ENCODE results near the gene CCDC14.
A peak's percentile ranks its signal among the peaks of the same experiment; 100 is the strongest.
"Not testable (repeated sequence)": the region's sequence is repeated elsewhere in the genome, so short reads cannot be mapped to it uniquely, and the experiment has no call there.

Gene CCDC14

GRCh38 chr3:123964793-123965192 is 3.8 kb upstream of the CCDC14 start:
- not testable (repeated sequence) for DNase-seq (ENCODE audit: low spot score)

- DNase-seq (ENCODE audit: low spot score), result no peak
These were observed 453 bp upstream of the CCDC14 start for GRCh38 chr3:123961508-123961856.

- no peak for DNase-seq (ENCODE audit: low spot score)
These were observed 7.3 kb downstream of the CCDC14 start for GRCh38 chr3:123953735-123954134.

- DNase-seq (ENCODE audit: low spot score), result no peak
These were observed 8.0 kb downstream of the CCDC14 start for GRCh38 chr3:123952844-123953520.

GRCh38 chr3:123951522-123952447 is 9.2 kb downstream of the CCDC14 start:
- no peak for DNase-seq (ENCODE audit: low spot score)

GRCh38 chr3:123949641-123950040 is 11.4 kb downstream of the CCDC14 start:
- no peak for DNase-seq (ENCODE audit: low spot score)

- no peak for DNase-seq (ENCODE audit: low spot score)
These were observed 12.6 kb downstream of the CCDC14 start for GRCh38 chr3:123948449-123948848.

GRCh38 chr3:123947482-123947881 is 13.5 kb downstream of the CCDC14 start:
- no peak for DNase-seq (ENCODE audit: low spot score)

GRCh38 chr3:123941542-123941941 is 19.5 kb downstream of the CCDC14 start:
- DNase-seq (ENCODE audit: low spot score), result no peak

- no peak for DNase-seq (ENCODE audit: low spot score)
These were observed 19.9 kb downstream of the CCDC14 start for GRCh38 chr3:123941121-123941520.

GRCh38 chr3:123939706-123940105 is 21.3 kb downstream of the CCDC14 start:
- no peak for DNase-seq (ENCODE audit: low spot score)

- no peak for DNase-seq (ENCODE audit: low spot score)
These were observed 24.6 kb downstream of the CCDC14 start for GRCh38 chr3:123936400-123936799.

GRCh38 chr3:123935830-123936229 is 25.2 kb downstream of the CCDC14 start:
- no peak for DNase-seq (ENCODE audit: low spot score)

- no peak for DNase-seq (ENCODE audit: low spot score)
These were observed 26.8 kb downstream of the CCDC14 start for GRCh38 chr3:123934250-123934649.

GRCh38 chr3:123930445-123930844 is 30.6 kb downstream of the CCDC14 start:
- DNase-seq (ENCODE audit: low spot score), result no peak

GRCh38 chr3:123929325-123929724 is 31.7 kb downstream of the CCDC14 start:
- no peak for DNase-seq (ENCODE audit: low spot score)

- no peak for DNase-seq (ENCODE audit: low spot score)
These were observed 34.6 kb downstream of the CCDC14 start for GRCh38 chr3:123926396-123926795.

GRCh38 chr3:123920868-123921267 is 40.2 kb downstream of the CCDC14 start:
- DNase-seq (ENCODE audit: low spot score), result no peak

GRCh38 chr3:123920383-123920782 is 40.6 kb downstream of the CCDC14 start:
- no peak for DNase-seq (ENCODE audit: low spot score)

- no peak for DNase-seq (ENCODE audit: low spot score)
These were observed 41.7 kb downstream of the CCDC14 start for GRCh38 chr3:123919353-123919752.

- DNase-seq (ENCODE audit: low spot score), result peak; percentile 16
These were observed 46.2 kb downstream of the CCDC14 start for GRCh38 chr3:123914829-123915228.

GRCh38 chr3:123909785-123910184 is 51.2 kb downstream of the CCDC14 start:
- DNase-seq (ENCODE audit: low spot score), result no peak

- DNase-seq (ENCODE audit: low spot score), result no peak
These were observed 53.3 kb downstream of the CCDC14 start for GRCh38 chr3:123907720-123908119.

Measured in Ammon's horn (tissue), 1 donor.